Activated CD8-positive, alpha-beta memory T cell treated with anti-CD3 and anti-CD28 coated beads, Interleukin-2, amount 50 U/mL, for 24 hours (primary cell): ENCODE measurements around the gene UNCX.

ENCODE experiments used
- DNase-seq: peaks from one replicate; pipeline ENCODE4 v3.0.0-alpha.2; 2020; ENCODE audit errors: extremely low read depth

Gene UNCX

GRCh38 chr7:1232103-1232466 is 587 bp upstream of the UNCX start:
- no peak for DNase-seq

DNA sequence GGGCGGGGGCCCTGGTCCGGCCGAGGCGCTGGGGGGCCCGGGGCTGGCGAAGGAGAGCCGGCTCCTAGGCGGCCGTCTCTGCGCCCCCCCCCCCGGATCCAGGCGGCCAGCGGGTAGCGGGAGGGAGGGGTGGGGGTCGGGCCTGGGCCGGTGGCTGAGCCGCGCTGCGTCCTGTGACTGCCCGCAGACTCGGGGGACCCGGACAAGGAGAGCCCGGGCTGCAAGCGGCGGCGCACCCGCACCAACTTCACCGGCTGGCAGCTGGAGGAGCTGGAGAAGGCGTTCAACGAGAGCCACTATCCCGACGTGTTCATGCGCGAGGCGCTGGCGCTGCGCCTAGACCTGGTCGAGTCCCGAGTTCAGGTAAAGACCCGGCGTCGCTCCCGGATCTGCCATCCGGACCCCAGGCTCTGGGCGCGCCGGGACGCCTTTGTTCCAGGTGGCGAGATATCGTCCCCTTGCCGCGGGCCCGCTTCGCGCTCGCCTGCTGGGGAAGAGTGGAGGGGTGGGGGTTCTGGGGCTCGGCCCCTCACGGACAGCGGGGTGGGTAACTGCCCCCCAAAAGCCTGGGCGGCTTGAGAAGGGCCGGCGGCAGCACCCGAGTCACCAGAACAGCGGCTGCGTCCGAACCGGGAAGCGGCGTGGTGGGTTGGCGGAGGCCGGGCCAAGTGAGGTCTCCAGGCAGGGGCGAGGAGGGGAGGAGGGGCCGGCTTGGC is 819 bp downstream of the UNCX start:
- no peak for DNase-seq

DNA sequence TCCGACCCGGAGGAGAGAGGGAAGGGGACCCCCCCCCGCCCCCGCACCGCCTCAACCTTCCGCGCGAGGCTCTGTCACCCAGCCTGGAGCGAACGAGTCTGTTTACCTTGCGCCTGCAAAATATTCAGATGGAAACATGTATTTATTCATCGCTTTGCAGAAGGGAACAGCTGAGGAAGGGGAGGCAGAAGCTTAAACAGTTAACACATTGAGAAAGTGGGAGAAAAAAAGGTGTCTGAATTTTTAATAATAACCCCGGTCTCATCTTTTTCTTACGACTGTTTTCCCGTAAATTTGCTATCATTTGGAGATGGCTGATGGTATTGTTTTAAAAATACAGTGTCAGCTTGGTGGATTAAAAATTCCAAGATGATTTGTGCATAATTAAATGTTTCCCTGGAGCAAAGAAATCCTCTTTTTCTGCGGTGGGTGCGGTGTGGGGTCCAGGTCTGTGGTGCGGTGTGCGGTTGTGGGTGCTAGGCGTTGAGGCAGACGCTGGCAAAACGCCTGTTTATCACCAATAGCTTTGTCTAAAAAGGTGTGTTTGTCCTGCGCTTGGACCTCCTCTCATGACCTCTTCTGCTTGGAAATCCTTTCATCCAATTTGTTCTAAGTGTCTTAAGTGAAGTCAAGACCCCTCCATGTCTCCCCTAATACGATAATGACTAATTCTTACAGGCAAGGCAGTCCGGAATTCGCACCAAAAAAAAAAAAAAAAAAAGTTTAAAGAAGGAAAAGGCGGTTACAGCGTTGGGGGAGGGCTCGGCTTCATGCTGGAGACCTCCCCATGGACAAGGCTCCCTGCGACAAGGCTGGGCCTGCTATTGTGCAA is 1.6 kb downstream of the UNCX start:
- no peak for DNase-seq

- DNase-seq = no peak
Measured at GRCh38 chr7:1234881-1235500, 2.3 kb downstream of the UNCX start.

DNA sequence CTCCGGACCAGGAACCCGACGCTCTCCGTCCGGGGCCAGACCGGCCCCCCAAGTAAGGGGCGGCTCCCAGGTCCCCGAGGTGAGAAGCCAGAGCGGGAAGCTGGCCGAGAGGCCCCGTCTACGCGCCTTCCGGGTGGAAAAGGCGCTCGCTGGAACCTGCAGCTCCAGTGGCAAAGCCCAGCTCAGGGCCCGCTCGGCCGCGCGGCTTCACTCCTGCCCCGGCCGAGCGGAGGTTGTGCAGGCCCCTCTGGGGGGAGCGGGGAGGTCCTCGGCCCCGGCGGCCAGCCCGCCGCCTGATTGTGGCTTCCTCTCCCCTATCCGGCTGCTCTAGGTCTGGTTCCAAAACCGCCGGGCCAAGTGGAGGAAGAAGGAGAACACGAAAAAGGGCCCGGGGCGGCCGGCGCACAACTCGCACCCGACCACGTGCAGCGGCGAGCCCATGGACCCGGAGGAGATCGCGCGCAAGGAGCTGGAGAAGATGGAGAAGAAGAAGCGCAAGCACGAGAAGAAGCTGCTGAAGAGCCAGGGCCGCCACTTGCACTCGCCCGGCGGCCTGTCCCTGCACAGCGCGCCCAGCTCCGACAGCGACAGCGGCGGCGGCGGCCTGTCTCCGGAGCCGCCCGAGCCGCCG is 2.9 kb downstream of the UNCX start:
- DNase-seq = no peak

- no peak for DNase-seq
Measured at GRCh38 chr7:1236132-1236661, 3.5 kb downstream of the UNCX start.

- DNase-seq = no peak
Measured at GRCh38 chr7:1236831-1237701, 4.4 kb downstream of the UNCX start.

DNA sequence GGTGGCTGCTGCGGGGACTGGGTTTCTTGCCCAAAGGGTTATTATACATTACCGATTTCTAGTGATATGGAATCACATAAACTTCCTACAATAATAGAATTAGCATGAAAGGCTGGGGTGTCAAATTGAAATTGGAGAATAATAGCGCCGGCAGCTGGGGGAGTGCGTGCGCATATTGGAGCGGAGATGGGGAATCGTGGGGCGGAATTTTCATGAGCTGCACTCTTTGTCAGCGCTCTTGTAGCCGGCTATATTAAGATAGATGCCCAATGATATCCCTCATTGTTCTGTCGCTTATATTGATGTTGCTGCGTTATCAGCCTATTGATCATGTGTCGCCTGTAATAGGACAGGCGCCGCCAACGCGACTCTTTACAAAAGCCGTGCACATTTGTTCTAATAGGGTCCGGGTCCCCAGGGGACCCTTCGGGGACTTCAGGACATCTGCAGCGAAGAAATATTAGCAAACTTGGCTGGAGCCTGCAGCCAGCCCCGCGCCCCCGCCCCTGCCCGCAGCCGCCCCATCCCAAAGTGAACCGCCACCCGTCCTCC is 5.1 kb downstream of the UNCX start:
- no peak for DNase-seq

DNA sequence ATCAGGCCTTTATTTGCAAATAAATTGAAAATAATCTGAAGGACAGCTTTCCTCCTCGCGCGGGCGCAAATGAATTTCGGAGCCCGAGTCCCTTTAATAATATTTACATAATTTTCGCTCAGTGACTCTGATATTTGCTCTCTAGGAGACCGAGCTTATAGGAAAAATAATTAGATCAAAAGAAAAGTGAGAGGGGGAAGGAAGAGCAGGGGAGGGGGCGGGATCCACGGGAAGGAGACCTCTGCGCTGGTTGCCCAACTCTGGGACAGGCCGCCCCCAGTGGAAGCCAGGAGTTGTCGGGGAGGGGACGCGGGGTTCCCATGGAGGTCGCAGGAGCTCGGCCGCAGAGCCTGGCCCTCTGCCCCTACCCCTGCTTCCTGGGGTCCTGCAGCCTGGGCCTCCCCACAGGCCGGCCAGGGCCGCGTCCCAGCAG is 5.8 kb downstream of the UNCX start:
- no peak for DNase-seq

DNA sequence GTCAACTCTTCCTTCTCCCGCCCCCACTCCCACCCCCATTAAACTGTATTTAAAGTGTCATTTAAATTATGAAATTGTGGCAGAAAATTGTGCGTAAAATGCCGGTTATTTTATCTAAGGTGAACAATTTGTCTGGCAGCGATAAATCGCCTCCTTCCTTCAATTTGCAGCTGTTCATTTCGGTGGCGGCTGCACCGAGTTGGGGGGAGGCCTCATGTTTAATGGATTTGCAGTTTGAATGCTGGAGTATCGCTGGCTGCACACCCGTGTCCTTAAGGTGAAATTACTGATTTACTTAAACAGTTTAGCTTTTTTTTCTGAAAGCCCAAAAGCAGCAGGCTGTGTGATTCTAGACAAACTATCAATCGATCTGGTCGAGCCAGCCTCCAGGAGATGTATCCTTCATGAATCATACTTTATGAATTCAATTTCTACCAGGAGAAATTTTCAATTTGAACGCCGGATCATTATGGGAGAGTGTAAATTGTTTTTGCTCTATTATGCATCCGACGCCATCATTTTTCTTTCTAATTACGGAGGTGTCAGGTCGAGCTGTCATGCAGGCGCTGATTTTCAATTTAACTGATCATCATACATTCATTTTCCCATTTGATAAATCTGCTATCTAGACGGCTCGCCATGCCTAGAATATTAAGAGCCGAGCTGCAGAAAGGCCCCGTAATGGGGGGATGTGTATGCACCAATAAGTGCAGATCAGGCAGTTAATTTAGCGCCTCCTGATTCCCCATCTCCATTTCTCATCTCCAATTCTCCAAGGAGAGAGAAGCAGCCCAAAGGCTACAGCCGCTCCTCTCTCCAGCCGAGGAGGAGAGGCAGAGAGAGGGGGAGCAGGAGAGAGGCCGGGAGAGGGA is 6.5 kb downstream of the UNCX start:
- no peak for DNase-seq

GRCh38 chr7:1239803-1240516 is 7.3 kb downstream of the UNCX start:
- no peak for DNase-seq

- no peak for DNase-seq
Measured at GRCh38 chr7:1240517-1241257, 8.0 kb downstream of the UNCX start.

GRCh38 chr7:1241258-1241602 is 8.6 kb downstream of the UNCX start:
- DNase-seq = no peak

DNA sequence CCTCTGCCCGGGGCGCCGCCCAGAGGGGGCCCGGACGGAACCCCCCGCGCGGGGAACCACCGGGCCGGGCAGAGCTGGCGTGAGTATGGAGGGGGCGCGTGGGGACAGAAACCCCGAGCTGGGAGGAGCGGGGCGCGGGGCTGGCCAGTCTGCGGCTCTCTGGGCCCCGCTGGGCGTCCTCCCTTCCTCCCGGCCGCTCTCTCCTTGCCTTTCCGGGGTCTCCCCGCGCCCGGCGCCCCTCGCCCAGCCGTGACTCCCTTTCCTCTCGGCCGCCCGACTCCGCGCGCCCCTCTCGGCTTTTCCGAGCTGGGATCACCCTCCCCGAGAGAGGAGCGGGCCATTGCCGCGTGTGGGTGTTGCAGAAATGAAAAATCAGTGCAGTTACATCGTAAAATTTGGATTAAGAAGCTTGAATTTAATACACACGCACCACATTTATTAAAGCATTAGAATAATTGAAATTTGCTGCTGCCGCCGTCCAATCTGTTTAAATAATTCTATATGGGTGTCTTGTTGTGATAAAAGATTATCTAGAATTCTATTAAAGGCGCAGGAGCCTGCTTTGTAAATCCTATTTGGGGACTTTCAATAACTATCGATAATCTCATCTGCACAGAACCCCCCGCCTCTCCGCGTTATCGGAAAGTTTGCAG is 9.1 kb downstream of the UNCX start:
- DNase-seq = no peak

GRCh38 chr7:1242256-1242605 is 9.6 kb downstream of the UNCX start:
- DNase-seq = no peak

- no peak for DNase-seq
Measured at GRCh38 chr7:1242606-1243289, 10.1 kb downstream of the UNCX start.

DNA sequence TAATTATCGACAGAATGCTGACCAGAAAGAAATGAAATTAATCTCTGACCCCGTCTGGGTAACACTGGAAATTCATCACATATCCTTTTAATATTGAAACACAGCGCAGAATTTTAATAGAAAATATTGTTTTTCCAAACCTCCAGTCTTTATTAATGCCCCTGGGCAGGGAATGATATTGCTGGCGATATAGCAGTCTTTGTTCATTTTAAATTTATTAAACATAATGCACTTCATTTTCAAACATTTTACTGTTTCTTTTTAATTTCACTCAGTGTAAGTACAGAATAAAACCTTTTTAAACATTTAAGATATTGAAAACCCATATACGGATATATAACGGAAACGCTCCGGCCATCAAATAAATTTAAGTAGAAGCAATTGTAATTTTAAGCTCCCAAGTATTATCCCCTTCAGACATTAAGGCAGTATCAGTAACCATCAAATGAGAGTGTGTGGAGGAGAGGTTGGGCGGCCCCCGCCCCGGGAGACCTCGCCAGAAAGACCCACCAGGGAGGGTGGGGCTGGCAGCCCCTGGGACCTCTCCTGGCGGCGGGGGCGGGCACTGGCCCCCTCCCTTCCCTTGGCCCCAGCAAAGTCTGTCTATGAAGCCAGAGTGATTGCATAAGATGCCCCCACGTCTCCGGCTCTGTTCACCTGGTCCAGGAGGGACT is 10.8 kb downstream of the UNCX start:
- DNase-seq = no peak
